HG02973 (cell line): ENCODE results near the gene DAD1.

ENCODE experiments used
- ATAC-seq: cut with Tn5 transposase; IDR thresholded peaks from one replicate; pipeline ENCODE4 v1.9.1; 2021; ENCODE audit warnings: moderate library complexity; ENCODE audit not compliant: unreplicated experiment

DAD1 gene

GRCh38 chr14:22520796-22521195 is 68.2 kb downstream of the DAD1 start:
- ATAC-seq: no peak

- ATAC-seq: no peak
Observed at GRCh38 chr14:22519877-22520685, 68.9 kb downstream of the DAD1 start.

- no peak for ATAC-seq
Observed at GRCh38 chr14:22518073-22518472, 71.0 kb downstream of the DAD1 start.

GRCh38 chr14:22517117-22517720 is 71.8 kb downstream of the DAD1 start:
- ATAC-seq: no peak

- ATAC-seq: no peak
Observed at GRCh38 chr14:22515929-22516328, 73.1 kb downstream of the DAD1 start.
